HG03575 (cell line): Measurements from ENCODE around the gene ANKRD23.
"Not testable (repeated sequence)": the region's sequence is repeated elsewhere in the genome, so short reads cannot be mapped to it uniquely, and the experiment has no call there.

ENCODE experiments used
- ATAC-seq: cut with Tn5 transposase; IDR thresholded peaks from one replicate; pipeline ENCODE4 v1.9.1; 2021; ENCODE audit not compliant: unreplicated experiment, insufficient number of reproducible peaks, low FRiP score; ENCODE audit errors: extremely low read depth

Gene ANKRD23

DNA sequence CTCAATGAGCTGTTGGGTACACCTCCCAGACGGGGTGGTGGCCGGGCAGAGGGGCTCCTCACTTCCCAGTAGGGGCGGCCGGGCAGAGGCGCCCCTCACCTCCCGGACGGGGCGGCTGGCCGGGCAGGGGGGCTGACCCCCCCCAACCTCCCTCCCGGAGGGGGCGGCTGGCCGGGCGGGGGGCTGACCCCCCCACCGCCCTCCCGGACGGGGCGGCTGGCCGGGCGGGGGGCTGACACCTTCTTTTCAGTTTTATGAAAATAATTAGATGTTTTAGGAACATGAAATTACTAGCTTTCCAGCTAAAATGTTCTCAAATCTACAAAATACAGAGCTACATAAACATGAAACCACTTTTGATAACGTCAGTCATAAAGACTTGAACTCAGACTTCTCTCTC lies 37.9 kb downstream of the ANKRD23 start:
- ATAC-seq: not testable (repeated sequence)

GRCh38 chr2:96804986-96805385 lies 38.8 kb downstream of the ANKRD23 start:
- no peak for ATAC-seq

DNA sequence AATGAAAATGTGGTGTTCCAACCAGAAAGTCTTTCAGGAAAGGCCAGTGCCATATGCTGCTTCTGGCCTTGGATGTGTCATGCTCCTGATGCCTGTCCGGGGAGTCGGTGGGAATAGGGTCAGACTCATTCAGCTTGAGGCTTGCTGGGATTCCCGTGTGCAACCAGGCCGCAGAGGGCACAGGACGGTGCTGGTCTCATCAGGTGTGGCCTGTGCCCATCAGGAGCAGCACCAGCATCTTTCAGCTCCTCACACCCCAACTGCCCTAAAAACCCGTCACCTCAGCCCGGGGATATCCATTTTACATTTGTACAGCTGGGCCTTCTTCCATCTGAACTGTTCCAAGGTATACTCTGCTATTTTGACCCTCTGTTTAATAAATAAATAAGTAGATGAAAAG lies 41.1 kb downstream of the ANKRD23 start:
- no peak for ATAC-seq

GRCh38 chr2:96801786-96802595 lies 41.8 kb downstream of the ANKRD23 start:
- ATAC-seq: no peak

GRCh38 chr2:96801005-96801785 lies 42.6 kb downstream of the ANKRD23 start:
- no peak for ATAC-seq

- ATAC-seq: no peak
Measured at GRCh38 chr2:96800061-96801004, 43.5 kb downstream of the ANKRD23 start.

GRCh38 chr2:96799623-96799935 lies 44.2 kb downstream of the ANKRD23 start:
- no peak for ATAC-seq

DNA sequence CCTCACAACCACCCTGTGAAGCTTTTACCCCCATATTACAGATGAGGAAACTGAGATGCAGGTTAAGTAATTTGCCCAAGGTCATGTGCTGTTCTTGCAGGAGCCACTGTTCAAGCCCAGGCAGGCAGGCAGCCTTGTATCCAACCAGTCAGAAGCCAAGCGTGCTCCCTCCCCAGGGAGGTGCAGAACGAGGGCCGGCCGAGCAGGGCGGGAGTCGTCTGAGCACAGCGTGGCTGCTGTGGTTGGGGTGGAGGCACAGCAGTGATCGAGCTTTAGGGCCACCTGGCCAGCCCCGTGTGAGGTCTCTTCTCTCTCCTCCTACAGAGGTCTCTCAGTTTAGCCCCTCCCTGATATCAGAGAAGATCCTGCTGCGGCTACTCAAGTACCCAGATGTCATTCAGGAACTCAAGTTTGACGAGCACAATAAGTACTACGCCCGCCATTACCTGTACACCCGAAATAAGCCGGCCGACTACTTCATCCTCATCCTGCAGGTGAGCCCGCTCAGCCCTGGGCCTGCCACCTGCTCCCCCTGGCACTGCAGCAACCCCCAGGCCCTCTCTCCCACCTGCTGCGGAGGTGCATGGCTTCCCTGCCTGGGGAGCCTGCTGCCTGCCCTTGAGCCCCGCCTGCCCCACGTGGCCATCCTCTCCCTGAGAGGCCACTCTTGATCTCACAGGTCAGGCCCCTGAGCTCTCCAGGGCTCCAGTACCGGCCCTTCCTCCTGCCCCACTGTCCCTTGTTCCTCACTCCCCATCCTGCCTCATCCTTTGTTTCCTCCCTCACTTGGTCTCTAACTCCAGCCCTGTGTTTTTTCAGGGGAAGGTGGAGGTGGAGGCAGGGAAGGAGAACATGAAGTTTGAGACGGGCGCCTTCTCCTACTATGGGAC lies 44.8 kb downstream of the ANKRD23 start:
- ATAC-seq: no peak

DNA sequence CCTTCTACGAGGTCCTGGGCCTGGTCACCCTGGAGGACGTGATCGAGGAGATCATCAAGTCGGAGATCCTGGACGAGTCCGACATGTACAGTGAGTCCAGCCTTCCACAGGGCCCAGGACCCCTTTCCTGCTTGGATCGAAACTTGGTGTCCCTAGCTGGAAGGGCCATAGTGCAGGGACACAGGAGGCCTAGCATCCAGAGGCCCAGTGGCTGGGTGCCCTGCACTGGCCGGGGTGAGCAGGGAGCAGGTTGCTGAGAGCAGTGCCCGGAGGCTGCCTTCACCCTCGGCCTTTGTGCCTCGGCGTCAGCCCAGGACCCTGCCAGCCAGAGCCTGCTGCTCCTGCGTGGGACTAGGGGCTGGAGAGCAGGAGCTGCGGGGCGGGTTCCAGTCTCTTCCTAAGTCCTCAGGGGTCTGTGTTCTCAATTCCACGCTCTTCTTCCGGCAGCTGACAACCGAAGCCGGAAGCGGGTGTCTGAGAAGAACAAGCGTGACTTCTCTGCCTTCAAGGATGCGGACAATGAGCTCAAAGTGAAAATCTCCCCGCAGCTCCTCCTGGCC lies 46.7 kb downstream of the ANKRD23 start:
- no peak for ATAC-seq

- not testable (repeated sequence) for ATAC-seq
Measured at GRCh38 chr2:96796497-96796896, 47.3 kb downstream of the ANKRD23 start.

GRCh38 chr2:96795076-96795475 lies 48.7 kb downstream of the ANKRD23 start:
- ATAC-seq: no peak

DNA sequence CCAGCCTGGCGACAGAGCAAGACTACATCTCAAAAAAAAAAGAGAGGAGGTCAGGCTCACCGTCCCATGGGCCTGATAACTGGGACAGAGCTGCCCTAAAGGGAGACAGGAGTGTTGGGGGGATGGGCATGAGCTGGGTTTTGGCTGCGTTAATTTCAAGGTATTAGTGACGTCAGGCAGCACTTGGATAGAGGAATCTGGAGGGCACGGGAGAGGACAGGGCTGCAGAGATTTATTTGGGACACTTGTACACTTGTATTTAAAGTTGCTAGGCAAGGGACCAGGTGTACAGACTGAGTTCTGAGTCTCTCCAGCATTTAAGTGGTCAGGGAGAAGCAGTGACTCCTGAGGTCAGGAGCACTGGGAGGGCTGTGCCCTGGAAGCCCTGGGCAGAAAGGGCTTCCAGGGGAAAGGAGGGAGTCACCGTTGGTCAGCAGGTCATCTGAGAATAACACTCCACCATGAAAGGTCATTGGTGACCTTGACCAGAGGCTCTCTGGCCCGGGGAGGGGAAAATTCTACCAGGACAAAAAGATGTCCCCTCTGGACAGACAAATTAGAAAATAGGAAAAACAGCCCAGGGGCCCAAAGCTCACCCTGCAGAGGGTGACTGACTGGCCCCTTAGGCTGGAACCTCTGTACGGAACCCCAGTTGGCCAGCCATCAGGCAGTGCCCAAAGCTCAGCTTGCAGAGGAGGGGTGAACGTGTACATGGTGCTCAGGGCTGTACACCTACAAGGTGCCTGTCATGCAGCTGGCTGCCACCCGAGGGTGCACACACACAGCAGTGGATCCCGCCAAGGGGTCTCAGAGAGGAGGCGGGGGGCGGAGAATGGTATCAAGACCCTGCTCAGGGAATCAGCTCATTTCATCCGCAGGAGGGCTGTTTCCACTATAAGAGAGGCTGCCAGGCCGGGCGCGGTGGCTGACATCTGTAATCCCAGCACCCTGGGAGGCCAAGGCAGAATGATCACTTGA lies 50.8 kb downstream of the ANKRD23 start:
- ATAC-seq: no peak

DNA sequence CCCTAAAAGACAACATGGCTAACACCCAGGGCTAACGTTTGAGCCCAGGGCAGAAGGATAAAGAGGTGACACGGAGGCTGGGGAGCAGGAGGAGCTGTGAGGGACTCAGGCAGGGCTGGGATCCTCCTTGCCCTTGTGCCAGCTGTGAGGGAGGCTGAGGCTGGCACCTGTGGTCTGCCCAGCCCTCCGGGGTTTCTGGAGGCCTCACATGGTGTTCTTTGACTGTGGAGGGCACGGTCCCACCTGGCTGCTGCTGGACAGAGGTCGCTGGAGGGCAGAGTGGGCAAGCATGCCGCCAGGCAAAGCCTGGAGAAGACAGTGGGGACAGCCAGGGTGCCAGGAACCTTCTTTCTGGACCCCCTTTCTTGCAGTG lies 54.6 kb downstream of the ANKRD23 start:
- no peak for ATAC-seq

GRCh38 chr2:96788442-96789244 lies 55.2 kb downstream of the ANKRD23 start:
- ATAC-seq: no peak
